Keratinocyte (primary cell): ENCODE data around the gene TENM4. TPM values are rescaled to one million over a fixed set of nuclear protein-coding genes. Genes with fewer than 3 reads are reported as not detected.

Experiments
- DNase-seq: peaks from one replicate; pipeline ENCODE4 v3.0.0-alpha.2; 2011; ENCODE audit warnings: low read depth, missing footprints, low spot score
- FAIRE-seq: peaks from 2 replicates; lab custom pipeline; 2011; peaks lifted over from hg19 to GRCh38; lab: Jason Lieb, UNC
- H2AFZ ChIP-seq: 2 replicates; pipeline ENCODE4 v1.6.0; 2012; ENCODE audit warnings: low read length, control low read depth, inconsistent platforms; ENCODE audit not compliant: control insufficient read depth
- H3K27ac ChIP-seq: 2 replicates; pipeline ENCODE4 v1.5.1; 2011; ENCODE audit warnings: low read length; ENCODE audit not compliant: control insufficient read depth, insufficient read depth
- H3K27me3 ChIP-seq: 3 replicates; pipeline ENCODE4 v1.6.0; 2011; ENCODE audit warnings: low read length; ENCODE audit not compliant: control insufficient read depth, insufficient read depth; ENCODE audit errors: extremely low read depth
- H3K36me3 ChIP-seq, 2 experiments: 2 replicates in 1 of 2; 3 replicates in 1 of 2; pipeline ENCODE4 v1.5.1; 2011; ENCODE audit warnings: low read length in 2 of 2, mild to moderate bottlenecking in 1 of 2; ENCODE audit not compliant: control insufficient read depth in 2 of 2, insufficient read depth in 2 of 2; ENCODE audit errors: extremely low read depth in 1 of 2
- H3K4me1 ChIP-seq: 3 replicates; pipeline ENCODE4 v1.5.1; 2011; ENCODE audit warnings: low read length; ENCODE audit not compliant: control insufficient read depth, insufficient read depth; ENCODE audit errors: extremely low read depth
- H3K4me2 ChIP-seq: 3 replicates; pipeline ENCODE4 v1.6.0; 2011; ENCODE audit warnings: low read depth, low read length; ENCODE audit not compliant: control insufficient read depth, insufficient read depth; ENCODE audit errors: extremely low read depth
- H3K4me3 ChIP-seq, 3 experiments: fragments of 200-600 bp in 1 of 3; sonication (generic) in 1 of 3; 2 replicates in 2 of 3; 3 replicates in 1 of 3; pipeline ENCODE4 v1.5.1; 2011 to 2016; ENCODE audit warnings: low read length in 3 of 3, mild to moderate bottlenecking in 3 of 3, control low read depth in 2 of 3, inconsistent platforms in 1 of 3, low read depth in 1 of 3, mixed read lengths in 1 of 3, mixed run types in 1 of 3, moderate library complexity in 1 of 3; ENCODE audit not compliant: control insufficient read depth in 2 of 3, insufficient read depth in 2 of 3; ENCODE audit errors: extremely low read depth in 1 of 3
- H3K79me2 ChIP-seq: 2 replicates; pipeline ENCODE4 v1.6.0; 2012; ENCODE audit warnings: low read length; ENCODE audit not compliant: control insufficient read depth, insufficient read depth
- H3K9ac ChIP-seq: 3 replicates; pipeline ENCODE4 v1.6.0; 2011; ENCODE audit warnings: low read length; ENCODE audit not compliant: control insufficient read depth, insufficient read depth; ENCODE audit errors: extremely low read depth
- H3K9me1 ChIP-seq: 3 replicates; pipeline ENCODE4 v1.6.0; 2011; ENCODE audit warnings: low read length; ENCODE audit not compliant: control insufficient read depth, insufficient read depth; ENCODE audit errors: extremely low read depth
- H3K9me3 ChIP-seq: 2 replicates; pipeline ENCODE4 v1.5.1; 2012; ENCODE audit warnings: low read depth, low read length; ENCODE audit not compliant: control insufficient read depth
- H4K20me1 ChIP-seq: 3 replicates; pipeline ENCODE4 v1.6.0; 2011; ENCODE audit warnings: low read length; ENCODE audit not compliant: control insufficient read depth, insufficient read depth; ENCODE audit errors: extremely low read depth
- CTCF ChIP-seq, 3 experiments: IDR thresholded peaks in 1 of 3; conservative IDR thresholded peaks in 1 of 3; optimal IDR thresholded peaks in 1 of 3; 2 replicates in 2 of 3; 3 replicates in 1 of 3; pipeline versions ENCODE3 to v1.5.1; 2011; ENCODE audit warnings: low read length in 3 of 3, mild to moderate bottlenecking in 3 of 3, moderate library complexity in 2 of 3, control low read depth in 1 of 3, inconsistent platforms in 1 of 3; ENCODE audit not compliant: insufficient read depth in 2 of 3; ENCODE audit errors: extremely low read depth in 1 of 3
- EZH2 ChIP-seq: IDR thresholded peaks from one replicate; pipeline ENCODE4 v1.6.1; 2012; ENCODE audit warnings: inconsistent platforms, mild to moderate bottlenecking, low read length, moderate library complexity
- dilution Hi-C: fragments of 300-500 bp; cut with MboI; formaldehyde crosslinking; loops from one replicate; pipeline ENCODE4 v1.7.0; 2020; ENCODE audit warnings: low sequenced_read_pairs; ENCODE audit not compliant: extremely low pct_ligation_motif_present
- polyA plus RNA-seq, 5 experiments: library from polyadenylated mRNA; depleted of rRNA in 3 of 5; stranded (reverse) in 3 of 5; stranded (forward) in 1 of 5; unstranded in 1 of 5; fragments of >200 nt; gene quantifications; 1 replicate in 1 of 5; 2 replicates in 3 of 5; 3 replicates in 1 of 5; pipeline versions ENCODE4 v1.2.1 to v1.2.3, GENCODE V29; 2011 to 2012; ENCODE audit warnings: missing spikeins in 2 of 5, low read depth in 1 of 5, low replicate concordance in 1 of 5

TENM4 gene
- polyA plus RNA-seq, 1 donor (not counting 4 experiments of a cell fraction or from before 2014, with no cell fraction given) = 3.5 TPM

- dilution Hi-C loops = no loop called here
- H3K4me2 ChIP-seq = no peak overlapping the region
- no peaks in the 10 kb centered on the region for H3K9me1 ChIP-seq
- peaks cover 4 to 7% of the 10 kb centered on the region in 2 experiments for H3K36me3 ChIP-seq
- H3K79me2 ChIP-seq = peaks cover 87% of the 10 kb centered on the region
- no peak for FAIRE-seq
- DNase-seq = no peak
- no peaks in the 10 kb centered on the region for H3K9me3 ChIP-seq
- H3K4me3 ChIP-seq = no peak overlapping the region
- H3K4me1 ChIP-seq = peaks cover 35% of the 10 kb centered on the region
- no peaks in the 10 kb centered on the region for H4K20me1 ChIP-seq
- no peak overlapping the region for H3K27ac ChIP-seq
- no peaks in the 10 kb centered on the region for H3K27me3 ChIP-seq
- no peak for TF ChIP-seq CTCF (optimal IDR thresholded peaks at IDR 0.05 in 1 of 3, IDR thresholded peaks at IDR 0.05 in 1 of 3, conservative IDR thresholded peaks at IDR 0.05 in 1 of 3; ENCODE audit: extremely low read depth in 1 of 3, insufficient read depth in 2 of 3, low read length in 3 of 3)
- TF ChIP-seq EZH2 = no peak
- no peak overlapping the region for H2AFZ ChIP-seq
- H3K9ac ChIP-seq = no peak overlapping the region
Observed at GRCh38 chr11:79427611-79428327, 13.1 kb downstream of the TENM4 start.

DNA sequence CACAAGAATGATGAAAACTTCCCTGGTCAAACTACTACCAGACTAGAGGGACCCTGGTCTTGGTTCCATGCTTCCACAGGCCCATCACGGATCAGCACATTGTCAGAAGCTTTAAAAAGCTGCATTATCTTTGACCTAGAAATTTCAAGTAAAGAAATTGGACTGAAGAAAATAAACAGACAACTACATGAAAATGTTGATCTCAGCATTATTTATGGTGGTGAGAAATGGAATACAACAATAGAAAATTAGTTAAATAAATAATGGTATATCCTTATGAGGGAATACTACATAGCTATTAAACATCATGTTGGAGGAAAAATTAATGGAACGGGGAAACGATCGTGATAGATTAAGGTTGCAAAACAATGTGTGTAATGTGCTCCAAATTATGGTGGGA is 13.7 kb downstream of the TENM4 start:
- H3K36me3 ChIP-seq = peaks cover 4 to 7% of the 10 kb centered on the region in 2 experiments
- no peak overlapping the region for H3K27ac ChIP-seq
- no peak overlapping the region for H2AFZ ChIP-seq
- no peak overlapping the region for H3K4me2 ChIP-seq
- no peak for FAIRE-seq
- no peak overlapping the region for H3K9ac ChIP-seq
- no peaks in the 10 kb centered on the region for H3K27me3 ChIP-seq
- no peaks in the 10 kb centered on the region for H3K9me3 ChIP-seq
- H3K9me1 ChIP-seq = no peaks in the 10 kb centered on the region
- TF ChIP-seq EZH2 (no peak), CTCF (optimal IDR thresholded peaks at IDR 0.05 in 1 of 3, IDR thresholded peaks at IDR 0.05 in 1 of 3, conservative IDR thresholded peaks at IDR 0.05 in 1 of 3; ENCODE audit: extremely low read depth in 1 of 3, insufficient read depth in 2 of 3, low read length in 3 of 3) (no peak)
- no peak overlapping the region for H3K4me3 ChIP-seq
- H4K20me1 ChIP-seq = no peaks in the 10 kb centered on the region
- no peak for DNase-seq
- dilution Hi-C loops = no loop called here
- peaks cover 87% of the 10 kb centered on the region for H3K79me2 ChIP-seq
- peaks cover 33% of the 10 kb centered on the region for H3K4me1 ChIP-seq
